Fibroblast of lung (primary cell): ENCODE results near the gene NLE1.

ENCODE experiments used
- EZH2 ChIP-seq: IDR thresholded peaks from 2 replicates; pipeline ENCODE4 v1.5.1; 2012; ENCODE audit warnings: low read length, control low read depth, mild to moderate bottlenecking; ENCODE audit errors: missing control alignments
- TF ChIP-seq, protein P1 (sequence below), 2 donors: IDR thresholded peaks in 1 of 2; conservative IDR thresholded peaks in 1 of 2; 1 replicate in 1 of 2; 2 replicates in 1 of 2; pipeline ENCODE4 v1.5.1; 2011 to 2012; ENCODE audit warnings: low read length in 2 of 2, control low read depth in 1 of 2, inconsistent platforms in 1 of 2, low read depth in 1 of 2, mild to moderate bottlenecking in 1 of 2

DNA sequence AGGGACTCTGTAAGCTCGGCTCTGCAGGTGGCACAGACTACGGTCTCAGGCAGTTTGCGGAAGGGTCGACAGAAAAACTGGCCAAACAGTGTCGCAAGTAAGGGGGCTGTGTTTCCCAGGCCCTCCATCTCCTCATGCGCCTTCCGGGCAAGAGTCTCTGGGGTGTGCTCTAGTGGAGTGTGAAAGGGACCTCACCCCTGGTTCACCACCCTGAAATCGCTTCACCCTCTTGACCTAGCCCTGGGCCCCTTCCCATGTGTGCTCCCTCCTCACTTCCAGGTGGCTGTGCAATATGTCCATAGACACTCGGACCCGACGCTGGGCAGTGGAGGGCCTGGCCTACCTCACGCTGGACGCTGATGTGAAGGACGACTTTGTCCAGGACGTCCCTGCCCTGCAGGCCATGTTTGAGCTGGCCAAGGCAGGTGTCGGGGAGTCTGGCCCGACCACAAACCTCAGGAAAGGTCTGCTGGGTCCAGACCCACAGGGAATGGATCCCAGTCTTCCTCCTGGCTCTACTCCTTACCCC is 27.8 kb upstream of the NLE1 start:
- TF ChIP-seq, protein P1, sequence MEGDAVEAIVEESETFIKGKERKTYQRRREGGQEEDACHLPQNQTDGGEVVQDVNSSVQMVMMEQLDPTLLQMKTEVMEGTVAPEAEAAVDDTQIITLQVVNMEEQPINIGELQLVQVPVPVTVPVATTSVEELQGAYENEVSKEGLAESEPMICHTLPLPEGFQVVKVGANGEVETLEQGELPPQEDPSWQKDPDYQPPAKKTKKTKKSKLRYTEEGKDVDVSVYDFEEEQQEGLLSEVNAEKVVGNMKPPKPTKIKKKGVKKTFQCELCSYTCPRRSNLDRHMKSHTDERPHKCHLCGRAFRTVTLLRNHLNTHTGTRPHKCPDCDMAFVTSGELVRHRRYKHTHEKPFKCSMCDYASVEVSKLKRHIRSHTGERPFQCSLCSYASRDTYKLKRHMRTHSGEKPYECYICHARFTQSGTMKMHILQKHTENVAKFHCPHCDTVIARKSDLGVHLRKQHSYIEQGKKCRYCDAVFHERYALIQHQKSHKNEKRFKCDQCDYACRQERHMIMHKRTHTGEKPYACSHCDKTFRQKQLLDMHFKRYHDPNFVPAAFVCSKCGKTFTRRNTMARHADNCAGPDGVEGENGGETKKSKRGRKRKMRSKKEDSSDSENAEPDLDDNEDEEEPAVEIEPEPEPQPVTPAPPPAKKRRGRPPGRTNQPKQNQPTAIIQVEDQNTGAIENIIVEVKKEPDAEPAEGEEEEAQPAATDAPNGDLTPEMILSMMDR (conservative IDR thresholded peaks at IDR 0.05 in 1 of 2, IDR thresholded peaks at IDR 0.05 in 1 of 2; ENCODE audit: low read depth in 1 of 2, low read length in 2 of 2): no peak
- no peak for TF ChIP-seq EZH2
